ENCODE data around the gene FUBP1.

The FUBP1 gene

DNA sequence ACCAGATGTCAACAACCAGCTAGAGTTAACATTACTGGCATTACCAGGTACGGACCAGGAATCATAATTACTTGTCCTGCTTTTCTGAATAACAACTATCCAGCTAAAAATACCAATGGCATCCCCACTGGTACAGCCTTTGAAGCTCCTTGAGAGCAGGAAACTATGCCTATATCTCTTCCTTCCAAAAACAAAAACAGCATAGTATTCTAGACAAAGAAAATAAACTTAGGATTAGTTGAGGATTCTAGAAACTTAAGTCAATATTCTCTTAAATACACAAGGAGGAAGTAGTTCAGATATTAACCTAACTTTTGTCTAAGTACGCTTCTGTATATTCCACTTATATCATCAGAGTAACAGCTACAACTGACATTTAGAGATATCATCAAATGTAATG is 3.0 kb downstream of the FUBP1 start:
- Mint-ChIP-seq H3K36me3 (peaks cover 32% of the 10 kb centered on the region), H3K27me3 (no peaks in the 10 kb centered on the region), H3K9me3 (no peaks in the 10 kb centered on the region), H3K27ac (no peak overlapping the region), H3K4me3 (no peak overlapping the region), H3K4me1 (peaks cover 61% of the 10 kb centered on the region)
- ATAC-seq, result no peak

DNA sequence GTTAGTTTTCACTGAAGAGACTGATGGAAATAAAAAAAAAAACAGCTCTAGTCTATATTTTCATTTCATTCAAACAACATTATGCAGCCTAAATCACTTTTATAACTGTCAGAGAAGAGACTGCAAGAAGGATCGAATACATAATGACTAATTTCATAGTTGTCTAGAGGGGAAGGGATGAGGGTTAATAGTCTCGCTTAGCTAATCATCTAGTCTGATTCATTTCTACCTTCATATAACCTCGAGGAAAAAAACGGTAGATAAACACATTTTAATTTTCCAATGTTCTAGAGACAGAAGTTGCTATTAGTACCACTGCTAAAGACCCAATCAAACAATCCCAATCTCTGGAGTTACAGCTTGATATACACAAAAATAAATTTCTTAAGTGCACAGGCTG is 3.5 kb downstream of the FUBP1 start:
- Mint-ChIP-seq H3K9me3 (no peaks in the 10 kb centered on the region), H3K27ac (no peak overlapping the region), H3K4me3 (no peak overlapping the region), H3K4me1 (peaks cover 57% of the 10 kb centered on the region), H3K36me3 (peaks cover 32% of the 10 kb centered on the region), H3K27me3 (no peaks in the 10 kb centered on the region)
- no peak for ATAC-seq

DNA sequence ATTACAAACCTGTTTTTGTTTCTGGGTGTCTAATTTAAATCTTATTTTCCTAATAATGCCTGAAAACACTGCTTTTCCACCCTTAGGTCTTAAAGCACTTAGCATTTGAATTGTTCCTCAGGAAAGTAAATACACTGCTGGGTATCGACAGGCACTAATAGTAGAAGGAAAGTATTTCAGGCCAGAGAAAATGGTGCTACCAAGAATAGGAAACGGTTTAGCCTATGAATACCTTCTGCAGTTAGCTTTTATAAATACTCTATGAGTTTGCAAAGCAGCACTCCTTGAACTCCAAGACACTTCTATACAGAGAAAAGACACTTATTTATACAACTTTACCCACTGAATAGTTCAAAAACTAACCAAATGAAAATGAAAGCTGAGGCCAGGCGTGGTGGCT is 6.8 kb downstream of the FUBP1 start:
- Mint-ChIP-seq H3K27me3 (no peaks in the 10 kb centered on the region), H3K4me1 (peaks cover 56% of the 10 kb centered on the region), H3K4me3 (no peak overlapping the region), H3K27ac (no peak overlapping the region), H3K36me3 (peaks cover 49% of the 10 kb centered on the region), H3K9me3 (no peaks in the 10 kb centered on the region)
- ATAC-seq, result no peak

DNA sequence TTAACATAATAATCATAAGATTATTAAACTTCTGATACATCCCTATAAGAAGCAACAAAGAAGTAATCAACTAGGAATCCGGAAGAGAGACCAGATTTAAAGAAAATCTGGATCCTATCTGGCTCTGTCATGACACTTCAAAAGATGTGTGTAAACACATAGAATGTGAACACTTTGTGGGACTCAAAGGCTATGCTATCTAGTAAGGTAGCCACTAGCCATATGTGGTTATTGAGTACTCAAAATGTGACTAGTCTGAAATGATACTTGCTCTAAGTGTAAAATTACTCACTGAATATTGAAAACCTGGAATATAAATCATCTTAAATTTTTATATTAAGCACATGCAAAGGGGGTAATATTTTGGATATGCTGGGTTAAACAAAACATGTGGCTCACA is 8.7 kb downstream of the FUBP1 start:
- no peaks in the 10 kb centered on the region for H3K27me3 Mint-ChIP-seq
- no peak for ATAC-seq
- H3K36me3 Mint-ChIP-seq, result peaks cover 50% of the 10 kb centered on the region
- no peak overlapping the region for H3K4me3 Mint-ChIP-seq
- H3K4me1 Mint-ChIP-seq, result peaks cover 37% of the 10 kb centered on the region
- H3K27ac Mint-ChIP-seq, result no peak overlapping the region
- no peaks in the 10 kb centered on the region for H3K9me3 Mint-ChIP-seq

DNA sequence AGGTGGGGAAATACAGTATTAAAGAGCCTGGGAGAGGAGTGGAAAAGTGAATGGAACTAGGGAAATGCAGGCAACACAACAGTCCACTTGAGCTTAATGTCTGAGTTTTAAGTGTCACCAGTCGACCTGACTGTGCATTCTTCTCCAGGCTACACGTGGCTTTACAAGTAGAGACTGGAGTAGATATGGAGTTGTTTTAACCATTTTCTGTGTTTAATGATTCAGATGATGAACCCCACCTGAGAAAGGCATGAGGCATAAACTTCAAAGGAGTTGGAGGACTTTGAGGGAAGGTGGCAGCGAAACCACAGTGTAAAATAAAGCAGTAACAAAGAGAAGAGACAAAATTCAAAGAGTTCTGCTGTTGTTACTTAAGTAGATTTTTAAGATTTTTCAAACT is 12.6 kb downstream of the FUBP1 start:
- H3K27me3 Mint-ChIP-seq, result no peaks in the 10 kb centered on the region
- no peak overlapping the region for H3K4me3 Mint-ChIP-seq
- no peaks in the 10 kb centered on the region for H3K9me3 Mint-ChIP-seq
- peaks cover 68% of the 10 kb centered on the region for H3K36me3 Mint-ChIP-seq
- H3K27ac Mint-ChIP-seq, result no peak overlapping the region
- no peak for ATAC-seq
- H3K4me1 Mint-ChIP-seq, result peaks cover 22% of the 10 kb centered on the region

DNA sequence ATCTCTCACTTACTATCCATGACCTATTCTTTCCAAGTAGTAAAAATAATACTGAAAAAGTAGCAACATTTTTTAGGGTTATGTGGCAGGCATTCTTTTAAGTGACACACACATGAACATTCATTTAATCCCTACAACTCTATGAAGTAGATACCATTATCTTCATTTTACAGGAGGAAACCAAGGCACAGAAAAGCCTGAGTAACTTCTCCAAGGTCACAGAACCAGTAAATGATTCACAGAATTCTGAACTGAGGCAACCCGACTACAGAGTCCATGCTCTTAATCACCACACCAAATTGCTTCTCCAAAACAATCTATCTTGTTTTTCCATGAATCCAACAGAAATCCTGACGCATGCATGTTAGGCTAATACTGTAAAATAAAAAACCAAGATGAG is 17.5 kb downstream of the FUBP1 start:
- no peaks in the 10 kb centered on the region for H3K27me3 Mint-ChIP-seq
- no peak for ATAC-seq

DNA sequence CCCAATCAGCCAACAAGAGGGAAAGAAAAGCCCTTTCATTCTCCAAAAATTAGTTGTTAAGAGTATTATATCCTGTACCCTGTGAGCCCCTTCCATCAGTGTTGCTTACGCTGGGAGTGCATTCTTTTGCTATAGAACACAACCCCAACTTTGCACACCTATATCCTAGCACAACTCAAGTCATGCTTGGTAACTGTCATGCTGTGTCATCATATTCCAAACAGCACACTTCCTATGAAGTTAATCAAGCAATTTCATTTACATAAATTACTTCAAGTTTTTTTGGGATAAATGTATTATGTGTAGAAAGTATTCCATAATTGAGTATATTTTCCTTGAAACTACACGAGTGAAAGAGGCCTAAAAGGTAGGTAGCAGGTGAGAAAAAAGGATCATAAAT is 20.0 kb downstream of the FUBP1 start:
- no peaks in the 10 kb centered on the region for H3K27me3 Mint-ChIP-seq
- no peak overlapping the region for H3K4me3 Mint-ChIP-seq
- H3K9me3 Mint-ChIP-seq, result no peaks in the 10 kb centered on the region
- H3K27ac Mint-ChIP-seq, result peak overlapping the region; percentile 13
- H3K36me3 Mint-ChIP-seq, result peaks cover 68% of the 10 kb centered on the region
- H3K4me1 Mint-ChIP-seq, result peaks cover 16% of the 10 kb centered on the region
- ATAC-seq, result no peak

More for the DNA sequence above, 17.5 kb downstream of the FUBP1 start:
- no peak overlapping the region for H3K4me3 Mint-ChIP-seq
- peaks cover 16% of the 10 kb centered on the region for H3K4me1 Mint-ChIP-seq
- H3K36me3 Mint-ChIP-seq, result peaks cover 85% of the 10 kb centered on the region
- no peaks in the 10 kb centered on the region for H3K9me3 Mint-ChIP-seq
- no peak overlapping the region for H3K27ac Mint-ChIP-seq

DNA sequence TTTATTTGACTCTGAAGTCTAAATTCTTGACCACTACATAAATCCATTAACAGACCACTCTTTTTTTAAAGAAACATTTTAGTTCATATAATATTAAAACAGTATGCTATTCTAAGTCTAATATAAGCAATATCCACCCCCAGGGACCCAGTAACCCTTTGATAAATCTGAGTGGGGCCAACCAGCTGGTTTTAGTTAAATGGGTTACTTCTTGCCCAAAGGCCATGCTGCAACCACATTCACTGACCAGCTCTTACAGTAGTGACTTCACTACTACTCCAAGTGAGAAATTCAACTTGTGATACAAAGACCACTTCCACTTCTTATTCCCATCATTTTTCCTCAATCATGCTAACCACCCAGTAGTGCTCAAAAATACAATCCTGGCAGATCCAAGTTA is 20.5 kb downstream of the FUBP1 start:
- no peaks in the 10 kb centered on the region for H3K27me3 Mint-ChIP-seq
- ATAC-seq, result no peak
- H3K9me3 Mint-ChIP-seq, result no peaks in the 10 kb centered on the region
- peak overlapping the region; percentile 13 for H3K27ac Mint-ChIP-seq
- H3K4me3 Mint-ChIP-seq, result no peak overlapping the region
- peaks cover 16% of the 10 kb centered on the region for H3K4me1 Mint-ChIP-seq
- peaks cover 67% of the 10 kb centered on the region for H3K36me3 Mint-ChIP-seq

DNA sequence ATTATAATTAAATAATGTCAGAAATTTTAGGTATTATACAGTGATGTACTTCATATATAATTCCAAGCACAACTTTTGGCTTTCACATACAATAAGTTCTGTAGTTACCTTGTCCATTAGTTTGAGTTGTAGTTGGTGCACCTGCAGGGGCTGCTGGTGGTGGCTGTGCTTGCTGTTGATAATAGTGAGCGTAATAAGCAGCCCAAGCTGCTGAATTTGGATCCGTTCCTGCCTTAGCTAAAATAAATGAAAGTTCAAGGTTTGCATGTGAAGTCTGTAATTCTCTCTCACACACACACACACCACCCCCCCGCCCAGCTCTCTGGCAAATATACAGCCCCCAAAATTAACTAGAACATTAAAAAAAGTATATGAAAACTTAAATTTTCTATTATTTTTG is 22.4 kb downstream of the FUBP1 start:
- Mint-ChIP-seq H3K27ac (no peak overlapping the region), H3K36me3 (peaks cover 67% of the 10 kb centered on the region), H3K27me3 (no peaks in the 10 kb centered on the region), H3K9me3 (no peaks in the 10 kb centered on the region), H3K4me3 (no peak overlapping the region), H3K4me1 (peaks cover 21% of the 10 kb centered on the region)
- ATAC-seq, result no peak

DNA sequence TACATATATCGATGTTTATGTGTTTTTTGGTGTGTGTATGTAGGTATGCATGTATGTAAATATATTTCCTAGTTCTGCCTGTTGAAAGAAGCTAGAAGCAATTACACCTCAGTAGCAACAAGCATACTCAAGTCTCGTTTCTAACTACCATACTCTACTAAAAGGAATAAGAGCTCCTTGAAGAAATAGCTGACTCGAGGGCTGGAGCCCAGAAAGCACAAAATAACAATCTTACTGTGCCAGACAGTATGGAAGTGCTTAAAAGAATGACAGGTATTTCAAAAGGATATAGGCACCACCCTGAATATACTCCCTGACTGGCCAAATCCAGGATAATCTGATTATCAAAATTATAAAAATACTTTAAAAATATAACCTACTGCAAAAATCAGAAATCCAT is 23.2 kb downstream of the FUBP1 start:
- Mint-ChIP-seq H3K4me1 (peaks cover 25% of the 10 kb centered on the region), H3K27me3 (no peaks in the 10 kb centered on the region)

DNA sequence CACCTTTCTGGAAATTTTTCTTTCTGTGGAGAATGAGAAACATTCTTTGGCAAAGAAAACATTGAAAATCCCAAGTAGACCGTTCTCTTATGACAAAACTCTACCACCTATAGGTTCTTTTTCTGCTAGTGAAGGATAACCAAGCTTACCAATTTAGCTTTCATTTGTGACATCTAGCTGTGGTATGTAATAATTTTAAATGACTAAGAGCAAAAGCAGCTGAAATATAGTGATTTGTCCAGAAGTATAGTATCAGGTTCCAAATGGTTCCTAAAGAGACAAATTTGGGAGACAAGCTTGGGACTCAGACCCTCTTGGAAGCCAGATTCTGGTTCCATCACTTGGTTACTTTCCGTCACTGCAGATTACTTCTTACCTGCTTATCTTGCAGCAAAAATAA is 24.4 kb downstream of the FUBP1 start:
- Mint-ChIP-seq H3K27ac (no peak overlapping the region), H3K27me3 (no peaks in the 10 kb centered on the region), H3K4me3 (no peak overlapping the region), H3K36me3 (peaks cover 52% of the 10 kb centered on the region), H3K4me1 (peaks cover 24% of the 10 kb centered on the region), H3K9me3 (no peaks in the 10 kb centered on the region)
- no peak for ATAC-seq

More for the DNA sequence above, 23.2 kb downstream of the FUBP1 start:
- Mint-ChIP-seq H3K4me3 (no peak overlapping the region), H3K27ac (no peak overlapping the region), H3K9me3 (no peaks in the 10 kb centered on the region), H3K36me3 (peaks cover 63% of the 10 kb centered on the region)
- ATAC-seq, result no peak

DNA sequence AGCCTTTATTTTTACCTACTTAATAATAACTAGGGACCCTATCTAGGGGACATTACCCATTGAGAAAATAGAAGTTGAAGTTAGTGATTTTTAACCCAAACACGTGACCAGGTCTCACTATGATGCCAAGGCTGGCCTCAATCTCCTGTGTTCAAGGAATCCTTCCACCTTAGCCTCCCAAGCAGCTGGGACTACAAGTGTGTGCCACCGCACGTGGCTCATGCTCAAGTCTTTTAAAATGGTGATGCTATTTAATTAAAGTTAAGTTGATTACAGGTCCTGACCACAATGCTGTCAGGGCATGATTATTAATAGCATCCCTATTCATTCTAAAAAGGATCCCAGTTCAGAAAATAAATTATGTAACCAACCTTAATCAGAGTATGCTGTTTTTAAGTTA is 25.0 kb downstream of the FUBP1 start:
- Mint-ChIP-seq H3K4me1 (peaks cover 30% of the 10 kb centered on the region), H3K4me3 (no peak overlapping the region), H3K36me3 (peaks cover 52% of the 10 kb centered on the region), H3K9me3 (no peaks in the 10 kb centered on the region), H3K27ac (no peak overlapping the region), H3K27me3 (no peaks in the 10 kb centered on the region)
- no peak for ATAC-seq

DNA sequence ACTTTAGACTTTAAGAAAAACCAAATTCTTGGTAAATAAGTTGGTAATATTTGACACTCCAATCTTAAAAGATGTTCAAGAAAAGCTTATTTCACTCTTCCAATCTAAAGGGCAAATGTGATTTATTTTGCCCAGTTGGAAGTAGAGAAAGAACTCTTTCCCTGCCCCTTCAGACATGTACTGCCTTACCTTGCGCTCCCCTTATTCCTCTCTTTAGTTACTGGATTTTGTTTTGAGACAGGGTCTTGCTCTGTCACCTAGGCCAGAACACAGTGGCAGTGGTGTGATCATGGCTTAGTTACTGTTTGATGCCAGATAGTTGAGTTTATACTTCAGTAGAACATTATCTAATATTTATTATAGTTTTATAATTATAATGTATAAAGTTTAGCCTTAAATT is 27.5 kb downstream of the FUBP1 start:
- Mint-ChIP-seq H3K27ac (peak overlapping the region; percentile 66), H3K9me3 (no peaks in the 10 kb centered on the region), H3K36me3 (peaks cover 48% of the 10 kb centered on the region), H3K4me3 (no peak overlapping the region), H3K4me1 (peaks cover 34% of the 10 kb centered on the region), H3K27me3 (no peaks in the 10 kb centered on the region)
- no peak for ATAC-seq

DNA sequence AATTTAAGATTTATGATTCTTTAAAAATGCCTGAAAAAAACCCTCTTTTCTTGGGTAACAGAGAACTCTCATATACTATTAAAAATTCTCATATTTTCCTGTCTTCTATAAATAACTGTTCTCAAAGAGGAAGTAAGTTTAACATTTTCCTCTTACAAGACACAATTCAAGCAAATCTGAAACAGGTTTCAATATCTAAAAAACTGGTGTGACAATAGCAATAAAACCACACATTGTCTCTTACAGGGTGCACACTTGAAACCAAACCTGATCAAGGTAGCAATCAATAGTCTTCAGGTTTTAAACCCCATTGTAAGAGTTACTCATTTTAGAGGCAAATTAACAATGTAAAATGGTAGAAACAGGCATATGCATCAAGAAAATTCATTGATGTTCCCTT is 28.0 kb downstream of the FUBP1 start:
- Mint-ChIP-seq H3K27me3 (no peaks in the 10 kb centered on the region), H3K4me1 (peaks cover 34% of the 10 kb centered on the region), H3K9me3 (no peaks in the 10 kb centered on the region), H3K4me3 (no peak overlapping the region), H3K36me3 (peaks cover 48% of the 10 kb centered on the region), H3K27ac (peak overlapping the region; percentile 66)
- peak; percentile 70 for ATAC-seq

DNA sequence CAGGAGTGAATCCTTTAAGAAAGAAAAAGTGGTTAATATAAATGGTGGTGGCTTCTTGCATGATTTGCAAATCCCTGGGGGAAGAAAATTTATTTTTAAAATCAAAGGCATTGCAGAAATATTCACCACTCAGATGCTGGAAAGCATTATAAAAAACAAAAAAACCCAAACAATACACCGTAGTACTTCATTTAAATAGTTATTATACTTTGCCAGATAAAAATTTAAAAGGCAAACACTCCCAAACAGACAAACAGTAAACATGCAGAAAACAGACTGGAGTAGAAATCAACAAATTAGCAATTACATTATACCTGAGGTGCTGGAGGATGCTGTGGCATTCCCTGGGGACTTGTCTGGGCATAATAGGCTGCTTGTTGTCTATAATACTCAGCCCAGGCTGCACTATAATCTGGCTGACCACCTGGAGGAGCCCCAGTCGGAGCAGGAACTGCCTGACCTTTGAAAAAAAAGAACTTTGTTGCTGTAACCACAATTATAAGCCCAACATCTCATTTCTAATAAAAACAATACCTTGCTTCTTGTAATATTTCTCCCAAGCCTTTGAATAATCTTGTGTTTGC is 29.9 kb downstream of the FUBP1 start:
- Mint-ChIP-seq H3K36me3 (peaks cover 53% of the 10 kb centered on the region), H3K4me1 (peaks cover 34% of the 10 kb centered on the region), H3K9me3 (no peaks in the 10 kb centered on the region), H3K27ac (peak overlapping the region; percentile 17), H3K27me3 (no peaks in the 10 kb centered on the region), H3K4me3 (no peak overlapping the region)
- peak; percentile 57 for ATAC-seq

DNA sequence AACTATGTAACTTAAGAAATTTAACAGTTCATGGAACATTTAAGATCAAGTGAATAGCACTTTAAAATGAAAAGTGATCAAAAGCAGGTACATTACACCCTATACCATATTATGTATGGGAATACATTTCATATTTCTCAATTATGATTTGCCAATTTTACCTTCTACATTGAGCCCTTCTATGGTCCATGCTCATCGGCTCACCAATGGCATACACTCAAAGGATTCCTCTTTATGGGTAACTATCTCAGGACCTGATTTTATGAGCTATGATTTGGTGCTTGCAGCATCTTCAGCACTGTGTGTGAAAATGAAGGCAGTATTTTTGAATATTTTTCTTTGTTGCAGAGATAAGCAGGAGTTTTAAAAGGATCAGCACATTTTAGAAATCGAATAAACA is 33.5 kb downstream of the FUBP1 start:
- no peak for ATAC-seq
- no peaks in the 10 kb centered on the region for H3K27me3 Mint-ChIP-seq
- peaks cover 57% of the 10 kb centered on the region for H3K36me3 Mint-ChIP-seq
- no peak overlapping the region for H3K4me3 Mint-ChIP-seq
- H3K9me3 Mint-ChIP-seq, result no peaks in the 10 kb centered on the region
- no peak overlapping the region for H3K27ac Mint-ChIP-seq
- H3K4me1 Mint-ChIP-seq, result peaks cover 10% of the 10 kb centered on the region
